Inferior parietal cortex (tissue), 1 donor: Measurements from ENCODE around the gene EXOC4.
"Not testable (repeated sequence)": the region's sequence is repeated elsewhere in the genome, so short reads cannot be mapped to it uniquely, and the experiment has no call there.

ENCODE experiments used
- DNase-seq: peaks from one replicate; pipeline ENCODE4 v3.0.0-alpha.2; 2016; ENCODE audit errors: extremely low spot score

EXOC4 gene

DNA sequence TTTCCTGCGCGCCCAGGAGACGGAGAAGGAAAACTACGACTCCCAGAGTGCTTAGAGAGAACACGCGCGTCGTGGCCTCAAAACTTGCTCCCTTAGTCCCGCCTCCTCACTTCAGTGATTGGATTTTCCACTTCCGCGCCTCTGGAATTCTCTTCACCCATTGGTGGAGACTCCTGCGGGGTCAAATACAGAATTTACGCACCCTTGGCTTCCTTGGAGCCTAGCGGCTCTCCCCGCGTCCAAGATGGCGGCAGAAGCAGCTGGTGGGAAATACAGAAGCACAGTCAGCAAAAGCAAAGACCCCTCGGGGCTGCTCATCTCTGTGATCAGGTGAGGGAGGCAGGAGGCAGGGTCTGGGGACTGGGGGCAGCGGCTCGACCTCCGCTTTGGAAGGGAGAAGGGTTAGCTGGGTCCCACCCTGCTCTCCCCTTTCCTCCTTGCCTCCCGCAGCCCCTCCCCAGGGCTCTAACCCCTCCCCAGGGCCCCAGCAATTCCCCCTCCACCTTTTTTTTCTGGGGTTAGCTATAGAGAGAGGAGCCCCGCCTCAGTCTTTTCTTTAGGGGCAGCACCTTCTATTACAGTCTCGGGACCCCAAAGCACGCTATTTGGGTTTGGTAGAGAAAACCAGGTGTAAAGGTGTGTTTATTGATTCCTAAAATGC is at the start of gene EXOC4:
EXOC4 (plus strand) TSS at position 221 of the 661 bp plus-strand sequence.
- peak; percentile 100 for DNase-seq

DNA sequence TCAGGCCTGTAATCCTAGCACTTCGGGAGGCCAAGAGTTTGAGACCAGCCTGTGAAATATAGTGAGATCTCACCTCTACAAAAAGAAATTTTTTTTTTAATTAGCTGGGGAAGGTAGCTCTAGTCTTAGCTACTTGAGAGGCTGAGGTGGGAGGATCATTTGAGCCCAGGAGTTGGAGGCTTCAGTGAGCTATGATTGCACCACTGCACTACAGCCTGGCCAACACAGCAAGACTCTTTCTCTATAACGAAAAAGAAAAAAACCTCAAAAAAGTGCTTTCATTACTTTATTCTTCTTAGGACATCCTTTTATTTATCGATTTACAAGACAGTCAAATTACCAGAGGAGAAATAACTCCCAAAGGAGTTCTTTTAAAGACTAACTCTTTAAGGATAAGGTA is 49.4 kb upstream of the EXOC4 start:
- DNase-seq = no peak

DNA sequence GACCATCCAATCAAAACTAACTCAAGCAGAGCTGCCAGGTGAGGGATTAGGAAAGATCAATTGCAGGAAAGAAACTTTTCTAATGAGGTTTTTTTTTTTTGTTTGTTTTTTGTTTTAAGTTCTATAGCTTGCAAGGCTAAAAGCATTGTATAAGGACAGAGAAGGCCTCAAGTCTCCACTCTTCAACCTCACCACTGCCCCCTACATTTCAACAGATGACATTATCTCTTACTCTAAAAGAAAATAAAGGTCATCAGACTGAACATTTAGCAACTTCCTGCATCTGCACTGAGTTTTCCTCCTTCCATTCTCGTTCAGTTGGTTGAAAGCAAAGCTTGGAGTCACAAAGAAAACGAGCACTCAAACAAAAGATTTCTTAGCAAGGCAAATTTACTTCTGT is 45.2 kb upstream of the EXOC4 start:
- DNase-seq = no peak

DNA sequence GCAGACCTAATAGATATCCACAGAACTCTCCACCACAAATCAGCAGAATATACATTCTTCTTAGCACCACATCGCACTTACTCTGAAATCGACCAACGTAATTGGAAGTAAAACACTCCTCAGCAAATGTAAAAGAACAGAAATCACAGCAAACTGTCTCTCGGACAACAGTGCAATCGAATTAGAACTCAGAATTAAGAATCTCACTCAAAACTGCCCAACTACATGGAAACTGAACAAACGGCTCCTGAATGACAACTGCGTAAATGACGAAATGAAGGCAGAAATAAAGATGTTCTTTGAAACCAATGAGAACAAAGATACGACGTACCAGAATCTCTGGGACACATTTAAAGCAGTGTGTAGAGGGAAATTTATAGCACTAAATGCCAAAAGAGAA is 42.1 kb upstream of the EXOC4 start:
- not testable (repeated sequence) for DNase-seq

DNA sequence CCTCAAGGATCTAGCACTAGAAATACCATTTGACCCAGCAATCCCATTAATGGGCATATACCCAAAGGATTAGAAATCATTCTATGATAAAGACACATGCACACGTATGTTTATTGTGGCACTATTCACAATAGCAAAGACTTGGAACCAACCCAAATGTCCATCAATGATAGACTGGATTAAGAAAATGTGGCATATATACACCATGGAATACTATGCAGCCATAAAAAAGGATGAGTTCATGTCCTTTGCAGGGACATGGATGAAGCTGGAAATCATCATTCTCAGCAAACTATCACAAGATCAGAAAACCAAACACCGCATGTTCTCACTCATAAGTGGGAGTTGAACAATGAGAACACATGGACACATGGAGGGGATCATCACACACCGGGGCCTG is 39.1 kb upstream of the EXOC4 start:
- not testable (repeated sequence) for DNase-seq

DNA sequence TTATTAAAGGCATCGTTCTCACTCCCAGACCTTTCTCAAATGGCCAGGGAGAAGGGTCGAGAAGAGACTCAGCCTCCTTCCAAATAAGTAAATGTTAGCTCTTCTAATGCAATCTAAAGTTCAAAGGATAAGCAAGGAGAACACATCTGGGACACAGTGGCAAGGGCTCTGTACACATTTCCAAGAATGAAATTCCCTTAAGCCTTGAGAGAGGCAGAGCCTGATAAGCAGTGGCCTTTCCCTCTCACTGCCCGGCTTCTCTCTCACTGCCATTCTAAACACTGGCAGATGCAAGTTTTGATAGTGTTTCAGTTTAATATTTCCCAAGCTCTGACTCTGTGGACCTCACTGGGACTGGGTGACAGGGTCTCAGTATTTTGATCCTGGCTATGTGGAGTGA is 35.1 kb upstream of the EXOC4 start:
- DNase-seq = no peak

DNA sequence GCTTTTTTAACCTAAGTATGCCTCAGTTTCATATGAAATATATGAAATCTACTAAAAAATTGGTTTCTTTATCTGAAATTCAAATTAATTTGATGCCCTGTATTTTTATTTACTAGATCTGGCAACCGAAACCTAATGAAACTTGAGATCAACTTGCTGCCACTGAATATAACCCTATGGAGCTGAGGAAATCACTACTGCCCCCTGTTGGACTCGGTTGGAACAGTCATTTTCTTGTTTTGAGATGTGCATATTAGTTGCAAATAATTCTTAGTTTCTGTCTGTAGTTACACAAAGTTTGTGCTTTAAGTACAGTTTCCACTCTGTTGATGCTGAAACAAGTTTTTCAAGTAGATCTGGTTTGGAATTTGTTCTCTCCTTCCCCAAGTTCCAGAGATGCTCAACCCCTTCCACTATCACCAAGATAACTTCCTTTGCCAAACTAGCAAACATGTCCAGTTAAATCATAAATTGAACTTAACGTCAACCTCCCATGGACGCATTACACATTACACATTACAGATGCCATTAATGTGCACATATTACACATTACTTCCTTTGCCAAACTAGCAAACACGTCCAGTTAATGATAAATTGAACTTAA is 22.2 kb upstream of the EXOC4 start:
- DNase-seq = peak; percentile 80

DNA sequence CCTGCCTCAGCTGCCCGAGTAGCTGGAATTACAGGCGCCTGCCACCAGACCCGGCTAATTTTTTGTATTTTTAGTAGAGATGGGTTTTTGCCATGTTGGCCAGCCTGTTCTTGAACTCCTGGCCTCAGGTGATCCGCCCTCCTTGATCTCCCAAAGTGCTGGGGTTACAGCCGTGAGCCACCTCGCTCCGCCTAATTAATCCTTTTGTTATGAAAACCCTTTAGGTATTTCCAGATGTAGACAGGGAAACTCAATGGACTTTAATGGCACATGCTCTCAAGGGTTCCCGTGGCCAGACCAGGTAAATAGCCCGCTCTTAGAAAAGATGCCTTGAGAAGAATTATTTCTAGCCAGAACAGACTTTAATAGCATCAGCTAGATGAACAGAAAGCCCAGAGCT is 19.7 kb upstream of the EXOC4 start:
- DNase-seq = no peak

DNA sequence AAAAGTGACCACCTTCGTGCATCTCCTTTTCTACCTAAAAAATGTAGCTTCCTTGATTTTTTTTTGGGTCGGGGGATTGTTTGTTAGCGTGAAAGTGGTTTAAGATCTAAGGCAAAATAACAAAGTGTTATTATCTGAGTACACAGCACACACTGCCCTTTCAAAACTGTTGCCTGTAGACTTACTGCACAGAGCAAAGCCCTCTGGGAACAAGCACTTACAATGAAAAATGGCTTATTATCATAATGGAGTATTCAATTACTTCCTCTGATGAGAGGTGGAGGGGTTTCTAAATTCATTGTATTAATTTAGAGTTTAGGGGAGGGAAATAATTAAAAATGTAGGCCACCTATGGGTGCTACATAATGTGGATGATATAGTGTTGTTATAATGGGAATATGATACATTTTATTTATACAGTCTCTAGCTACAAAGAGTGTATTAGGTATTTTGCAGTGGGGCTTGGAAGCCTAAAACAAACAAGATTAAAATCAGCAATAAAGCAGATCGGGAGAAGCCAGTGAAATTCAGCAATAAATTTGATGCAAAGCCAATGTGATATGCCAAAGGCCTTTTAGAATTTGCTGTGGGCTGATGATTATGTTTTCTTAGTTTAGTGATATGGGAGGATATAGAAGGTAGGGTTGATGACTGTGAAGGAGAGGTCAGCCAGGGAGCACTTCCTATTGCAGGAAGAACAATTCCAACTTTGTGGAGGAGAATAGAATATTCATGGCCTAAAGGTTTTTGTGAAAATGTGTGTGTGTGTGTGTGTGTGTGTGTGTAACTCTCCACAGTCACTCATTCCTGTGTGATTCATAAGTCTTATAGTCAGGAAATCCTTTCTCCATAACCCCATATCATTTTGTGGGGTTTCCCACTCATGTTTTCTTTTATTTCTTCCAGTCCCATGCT is 17.7 kb upstream of the EXOC4 start:
- DNase-seq = no peak

DNA sequence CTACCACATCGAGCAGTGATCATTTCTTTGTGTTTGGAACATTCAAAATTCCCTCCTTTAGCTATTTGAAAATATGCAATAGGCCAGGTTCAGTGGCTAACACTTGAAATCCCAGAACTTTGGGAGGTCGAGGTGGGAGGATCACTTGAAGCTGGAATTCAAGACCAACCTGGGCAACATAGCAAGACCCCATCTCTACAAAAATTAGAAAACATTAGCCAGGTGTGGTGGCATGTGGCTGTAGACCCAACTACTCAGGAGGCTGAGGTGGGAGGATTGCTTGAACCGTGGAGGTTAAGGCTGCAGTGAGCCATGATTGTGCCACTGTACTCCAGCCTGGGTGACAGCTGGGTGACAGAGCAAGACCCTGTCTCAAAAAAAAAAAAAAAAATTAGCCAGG is 15.3 kb upstream of the EXOC4 start:
- DNase-seq = no peak

DNA sequence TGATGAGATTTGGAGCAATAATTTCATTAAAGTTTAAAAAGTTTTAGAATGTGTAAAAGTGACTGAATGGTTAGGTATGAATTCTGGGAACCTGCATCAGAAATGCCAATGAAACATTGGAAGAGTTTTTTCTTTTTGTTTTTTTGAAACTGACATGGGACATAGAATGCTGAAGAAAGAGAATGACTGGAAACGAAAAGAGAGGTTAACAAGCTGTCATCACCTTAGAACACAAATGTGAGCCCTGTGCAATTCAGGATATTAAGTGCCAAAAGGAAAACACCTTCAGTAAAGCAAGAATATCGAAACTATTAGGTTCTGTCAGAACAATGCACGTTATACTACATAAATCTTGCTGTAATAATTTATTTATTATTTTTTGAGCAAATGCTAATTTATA is 12.6 kb upstream of the EXOC4 start:
- no peak for DNase-seq

DNA sequence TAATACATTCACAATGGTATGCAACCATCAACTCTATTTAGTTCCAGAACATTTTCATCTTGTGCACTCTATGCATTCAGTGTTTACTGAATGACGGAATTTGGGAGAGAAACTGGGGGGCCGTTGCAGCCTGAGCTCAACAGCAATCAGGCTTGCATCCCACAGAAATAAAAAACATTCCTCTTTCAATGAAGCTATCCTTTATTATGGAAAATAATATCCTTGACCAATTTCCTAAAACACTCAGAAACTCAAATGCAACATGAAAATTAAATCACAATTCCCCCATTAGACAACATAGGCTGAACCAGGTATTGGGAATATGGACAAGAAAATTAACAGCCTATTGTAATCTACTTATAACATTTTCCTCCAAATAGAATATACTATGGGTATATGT is 6.3 kb upstream of the EXOC4 start:
- no peak for DNase-seq

DNA sequence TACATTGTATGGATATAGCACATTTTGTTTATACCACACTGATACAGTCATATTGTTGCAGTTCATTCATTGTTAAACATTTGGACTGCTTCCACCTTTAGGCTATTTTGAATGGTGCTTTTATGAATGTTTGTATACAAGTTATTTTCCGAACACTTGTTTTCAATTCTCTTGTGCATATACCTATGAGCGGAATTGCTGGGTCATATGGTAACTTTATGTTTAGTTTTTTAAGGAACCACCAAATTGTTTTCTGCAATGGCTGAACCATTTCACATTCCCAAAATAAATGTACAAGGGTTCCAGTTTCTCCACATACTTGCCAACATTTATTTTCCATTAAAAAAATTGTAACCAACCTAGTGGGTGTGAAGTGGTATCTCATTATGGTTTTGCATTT is 4.0 kb upstream of the EXOC4 start:
- DNase-seq = no peak

DNA sequence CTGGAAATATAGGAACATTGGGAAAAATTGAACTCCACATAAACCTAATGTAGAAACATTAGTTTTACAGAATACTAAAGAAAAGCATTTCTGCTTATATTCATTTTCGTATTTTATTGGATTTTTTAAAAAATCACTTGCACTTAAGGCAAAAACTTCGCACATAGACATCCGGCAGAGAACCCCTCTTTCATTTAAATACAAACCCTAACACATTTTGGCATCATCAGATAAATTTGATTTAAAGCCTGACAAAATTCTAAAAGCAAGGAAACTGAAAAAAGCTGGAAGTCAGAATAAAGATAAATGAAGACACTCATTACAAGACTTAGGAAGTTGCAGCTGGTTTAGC is 396 bp upstream of the EXOC4 start:
- DNase-seq = no peak

DNA sequence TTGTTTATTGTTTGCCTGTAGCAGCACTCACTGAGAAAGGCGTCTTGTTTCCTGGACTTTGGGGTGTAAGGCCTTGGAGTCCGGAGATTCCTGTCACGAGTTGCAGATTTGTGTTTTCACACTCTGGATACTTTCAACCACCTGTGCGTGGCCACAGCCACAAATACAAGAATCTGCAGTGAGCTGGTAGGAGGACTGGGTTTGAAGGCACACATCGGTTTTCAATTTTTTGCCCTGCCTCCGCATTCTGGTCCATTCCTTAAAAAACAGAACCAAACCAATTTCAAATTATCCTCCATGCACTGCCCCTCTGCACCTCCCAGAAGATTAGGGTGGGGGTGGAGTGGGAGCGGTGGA is 619 bp downstream of the EXOC4 start:
- no peak for DNase-seq

DNA sequence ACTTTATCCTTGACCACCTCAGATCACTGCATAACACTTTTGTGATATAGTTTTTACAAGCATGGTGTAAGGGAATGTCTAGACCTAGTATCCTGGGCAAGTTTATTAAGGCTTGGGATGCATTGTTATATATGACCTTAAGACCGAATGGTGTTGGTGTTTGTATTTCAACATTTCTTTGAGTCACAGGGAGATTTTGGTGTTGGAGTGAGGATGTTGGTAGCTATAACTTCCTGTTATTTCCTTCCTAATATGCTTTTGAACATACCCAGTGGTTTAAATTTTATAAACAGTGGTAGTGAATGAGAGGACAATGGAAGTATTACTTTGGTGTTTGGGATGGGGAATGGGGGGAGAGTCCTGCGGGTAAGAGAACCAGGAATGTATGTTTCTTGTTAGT is 2.6 kb downstream of the EXOC4 start:
- no peak for DNase-seq

DNA sequence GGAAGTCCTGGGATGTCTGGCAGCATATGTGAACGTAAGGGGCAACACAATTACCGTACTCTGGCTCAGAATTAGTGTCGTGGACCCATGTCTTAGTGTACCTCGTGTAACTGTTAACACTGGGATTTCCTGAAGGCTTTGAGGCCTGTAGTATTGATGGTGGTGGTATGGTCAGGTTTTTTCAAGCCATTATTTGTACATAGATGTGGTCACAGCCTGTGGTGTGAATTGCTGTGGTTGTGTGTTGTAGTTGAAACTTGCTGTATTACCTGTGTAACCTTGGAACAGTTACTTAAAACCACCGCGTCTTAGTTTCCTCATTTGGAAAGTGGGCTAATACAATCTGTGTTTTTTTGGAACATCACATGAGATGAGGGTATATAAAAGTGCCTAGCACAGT is 5.3 kb downstream of the EXOC4 start:
- no peak for DNase-seq

DNA sequence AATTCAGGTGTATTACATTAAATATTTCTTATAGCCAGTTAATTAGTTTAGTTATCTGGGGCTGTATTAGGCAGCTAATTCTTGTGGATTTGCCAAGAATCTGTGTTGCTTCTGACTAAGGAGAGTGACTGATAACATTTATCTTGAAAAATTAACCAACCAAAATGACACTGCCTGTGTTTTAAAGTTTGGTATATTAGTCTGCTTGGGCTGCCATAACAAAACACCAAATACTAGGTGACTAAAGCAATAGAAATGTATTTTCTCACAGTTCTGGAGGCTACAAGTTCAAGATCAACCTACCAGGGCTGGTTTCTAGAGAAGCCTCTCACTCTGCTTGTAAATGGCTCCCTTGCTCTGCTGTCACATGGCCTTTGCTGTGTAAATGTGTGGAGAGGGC is 12.9 kb downstream of the EXOC4 start:
- no peak for DNase-seq

DNA sequence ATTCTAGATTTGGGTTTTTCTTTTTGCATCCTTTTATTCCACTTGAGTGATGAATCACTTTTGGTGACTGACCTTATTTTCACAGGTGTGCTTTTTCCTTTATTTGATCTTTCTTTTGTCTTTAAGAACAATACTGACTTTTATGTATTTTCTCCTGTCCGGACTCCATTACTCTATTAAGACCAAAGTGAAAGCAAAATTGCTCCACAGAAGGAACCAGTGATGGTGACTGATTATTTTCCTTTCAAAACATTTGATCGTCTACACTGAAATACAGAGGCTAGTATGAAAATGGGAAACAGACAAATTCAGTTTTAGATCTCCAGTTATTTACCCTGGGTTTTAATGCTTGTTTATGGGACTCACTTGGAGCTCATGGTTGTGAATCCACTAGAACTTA is 15.5 kb downstream of the EXOC4 start:
- DNase-seq = no peak

DNA sequence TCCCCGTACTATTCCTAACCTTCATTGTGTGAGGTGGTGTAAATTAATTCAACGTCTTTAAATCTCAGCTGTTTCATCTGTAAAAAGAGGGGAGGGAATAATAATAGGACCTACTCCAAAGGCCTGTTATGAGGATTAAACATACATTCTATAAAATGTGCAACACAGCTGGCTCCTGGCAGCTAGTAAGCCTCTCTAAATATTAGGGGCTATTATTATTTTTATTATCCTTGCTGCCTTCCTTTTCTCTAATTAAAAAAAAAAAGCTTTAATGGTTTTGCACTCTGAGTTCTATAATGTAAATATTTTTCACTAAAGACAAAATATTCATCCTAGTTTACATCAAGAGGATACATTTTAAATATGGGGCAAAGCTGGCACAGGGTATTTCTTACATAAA is 19.5 kb downstream of the EXOC4 start:
- no peak for DNase-seq

DNA sequence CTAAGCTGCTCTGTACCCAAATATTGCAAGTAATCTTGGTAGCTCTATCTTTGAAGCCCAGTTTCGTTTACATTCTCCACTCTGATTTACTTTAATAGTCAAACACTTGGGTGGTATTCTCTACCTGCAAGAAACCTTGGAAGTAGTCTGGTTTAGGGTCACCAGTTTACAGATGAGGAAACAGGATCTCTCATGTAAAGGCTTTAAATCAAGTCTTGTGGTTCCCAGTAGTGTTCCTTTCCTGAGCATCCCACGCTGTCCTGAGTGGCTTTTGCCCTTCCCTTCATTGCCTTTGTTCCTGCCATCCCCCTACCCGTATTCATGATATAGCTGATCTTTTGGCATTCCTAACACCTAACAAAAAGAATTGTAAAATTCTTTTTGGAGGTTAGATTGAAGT is 20.3 kb downstream of the EXOC4 start:
- DNase-seq = no peak

DNA sequence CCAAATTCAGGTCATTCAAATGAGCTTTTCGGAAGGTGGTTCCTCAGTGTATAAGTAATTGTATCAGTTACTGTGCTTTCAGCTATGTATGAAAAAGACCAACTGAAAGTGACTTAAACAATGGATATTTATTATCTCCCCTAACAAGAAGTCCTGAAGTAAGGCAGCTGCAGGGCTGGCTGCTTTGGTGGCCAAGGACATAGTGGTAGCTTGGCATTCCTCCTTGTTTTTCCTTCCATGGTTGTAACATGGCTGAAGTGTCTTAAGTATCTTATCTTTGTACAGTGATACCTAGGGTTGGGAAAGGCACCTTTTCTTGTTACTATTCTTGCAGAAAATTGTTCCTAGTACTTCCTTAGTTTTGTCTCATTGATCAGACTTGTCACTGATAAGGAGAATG is 21.4 kb downstream of the EXOC4 start:
- no peak for DNase-seq

DNA sequence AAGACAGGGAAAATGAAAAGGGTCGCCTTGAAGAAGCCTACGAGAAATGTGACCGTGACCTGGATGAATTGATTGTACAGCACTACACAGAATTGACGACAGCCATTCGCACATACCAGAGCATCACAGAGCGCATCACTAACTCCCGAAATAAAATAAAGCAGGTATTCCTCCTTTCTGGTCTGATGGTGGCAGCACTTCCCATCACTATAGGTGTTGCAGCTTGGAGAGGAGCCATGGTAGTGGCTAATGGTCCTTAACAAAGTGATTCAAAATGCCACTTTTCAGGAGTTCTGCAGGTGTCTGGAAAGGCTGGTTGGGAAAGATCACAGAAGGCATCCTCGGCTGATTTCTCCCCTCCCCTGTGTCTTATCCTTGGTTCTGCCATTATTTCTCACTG is 22.1 kb downstream of the EXOC4 start:
- no peak for DNase-seq
